ENCODE results near the gene NOS1.

DNA sequence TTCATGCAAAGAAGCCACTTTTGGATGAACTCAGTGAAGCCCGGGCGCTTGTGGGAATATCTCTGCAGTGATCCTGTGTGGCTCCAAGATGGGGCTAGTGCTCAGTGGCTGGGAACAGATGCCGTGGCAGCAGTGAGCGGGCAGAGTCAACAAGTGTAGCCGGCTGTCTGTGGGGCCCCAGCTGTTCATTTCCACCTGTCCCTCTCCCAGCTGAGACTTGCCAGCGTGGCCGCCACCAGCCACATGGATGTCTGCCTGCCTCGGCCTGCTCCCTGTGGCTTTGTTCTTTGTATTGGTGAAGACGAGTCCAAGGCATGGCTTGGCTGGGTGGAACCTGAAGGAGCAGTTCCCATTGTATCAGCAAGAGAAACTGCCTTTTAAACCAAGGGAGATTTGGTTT is 77.3 kb downstream of the NOS1 start:
- TF ChIP-seq, protein P1, sequence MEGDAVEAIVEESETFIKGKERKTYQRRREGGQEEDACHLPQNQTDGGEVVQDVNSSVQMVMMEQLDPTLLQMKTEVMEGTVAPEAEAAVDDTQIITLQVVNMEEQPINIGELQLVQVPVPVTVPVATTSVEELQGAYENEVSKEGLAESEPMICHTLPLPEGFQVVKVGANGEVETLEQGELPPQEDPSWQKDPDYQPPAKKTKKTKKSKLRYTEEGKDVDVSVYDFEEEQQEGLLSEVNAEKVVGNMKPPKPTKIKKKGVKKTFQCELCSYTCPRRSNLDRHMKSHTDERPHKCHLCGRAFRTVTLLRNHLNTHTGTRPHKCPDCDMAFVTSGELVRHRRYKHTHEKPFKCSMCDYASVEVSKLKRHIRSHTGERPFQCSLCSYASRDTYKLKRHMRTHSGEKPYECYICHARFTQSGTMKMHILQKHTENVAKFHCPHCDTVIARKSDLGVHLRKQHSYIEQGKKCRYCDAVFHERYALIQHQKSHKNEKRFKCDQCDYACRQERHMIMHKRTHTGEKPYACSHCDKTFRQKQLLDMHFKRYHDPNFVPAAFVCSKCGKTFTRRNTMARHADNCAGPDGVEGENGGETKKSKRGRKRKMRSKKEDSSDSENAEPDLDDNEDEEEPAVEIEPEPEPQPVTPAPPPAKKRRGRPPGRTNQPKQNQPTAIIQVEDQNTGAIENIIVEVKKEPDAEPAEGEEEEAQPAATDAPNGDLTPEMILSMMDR (conservative IDR thresholded peaks at IDR 0.05 in 1 of 2, IDR thresholded peaks at IDR 0.05 in 1 of 2; ENCODE audit: extremely low read depth in 1 of 2, insufficient read depth in 1 of 2, low read depth in 1 of 2, low read length in 2 of 2) = no peak
- no peak for TF ChIP-seq EZH2 (IDR thresholded peaks at IDR 0.05; ENCODE audit: borderline replicate concordance, low read length)
